ENCODE data around the gene OST4. TPM values are rescaled to one million over a fixed set of nuclear protein-coding genes. Genes with fewer than 3 reads are reported as not detected.

The OST4 gene
- total RNA-seq, 2 experiments from 2014 or later = 334 to 346 TPM

Other genes with a start within 250 kb of the OST4 start
- gene DPYSL5, start 223.5 kb downstream of the OST4 start, total RNA-seq = not detected
- under 1 TPM; 0.52 to 0.95 TPM for gene MAPRE3, start 101.0 kb downstream of the OST4 start, total RNA-seq
- 10 to 100 TPM; 73.7 to 75.6 TPM for gene TMEM214, start 38.7 kb downstream of the OST4 start, total RNA-seq
- gene AGBL5, start 20.0 kb downstream of the OST4 start, total RNA-seq = 10 to 100 TPM; 13.9 to 14.8 TPM
- gene EMILIN1, start 7.0 kb upstream of the OST4 start, total RNA-seq = 1 to 10 TPM; 1.1 to 1.4 TPM
- 10 to 100 TPM; 12.1 to 12.4 TPM for gene KHK, start 15.1 kb upstream of the OST4 start, total RNA-seq
- under 1 TPM; 0.61 to 0.94 TPM for gene CGREF1, start 47.5 kb upstream of the OST4 start, total RNA-seq
- under 1 TPM; 0.23 to 0.45 TPM for gene ABHD1, start 52.2 kb upstream of the OST4 start, total RNA-seq
- gene PREB, start 63.0 kb upstream of the OST4 start, total RNA-seq = 10 to 100 TPM; 66.5 to 72.1 TPM
- not detected for gene PRR30, start 67.8 kb upstream of the OST4 start, total RNA-seq
- gene TCF23, start 77.3 kb upstream of the OST4 start, total RNA-seq = not detected
- 10 to 100 TPM; 60.2 to 64.7 TPM for gene ATRAID, start 140.4 kb upstream of the OST4 start, total RNA-seq
- 10 to 100 TPM; 41.5 to 47.4 TPM for gene SLC5A6, start 140.6 kb upstream of the OST4 start, total RNA-seq
- gene CAD, start 145.7 kb upstream of the OST4 start, total RNA-seq = 10 to 100 TPM; 83.7 to 85.1 TPM
- gene SLC30A3, start 191.4 kb upstream of the OST4 start, total RNA-seq = not detected
- gene DNAJC5G, start 203.8 kb upstream of the OST4 start, total RNA-seq = not detected
- gene TRIM54, start 210.8 kb upstream of the OST4 start, total RNA-seq = under 1 TPM; 0.26 to 0.31 TPM
- gene UCN, start 236.8 kb upstream of the OST4 start, total RNA-seq = 1 to 10 TPM; 2.2 to 2.6 TPM

Measured in activated CD8-positive, alpha-beta T cell treated with anti-CD3 and anti-CD28 coated beads, Interleukin-2, amount 10 ng/mL, durations not matched to agents 7 days and 5 days (primary cell).